SK-N-SH treated with all-trans-retinoic acid at 6 μM for 48 hours (cell line): ENCODE measurements around the gene DAB2IP.

Experiments used
- ARNTL ChIP-seq: fragments of 450-650 bp; formaldehyde crosslinking; IDR thresholded peaks from 2 replicates; pipeline ENCODE4 v1.5.0; 2020; ENCODE audit warnings: low read depth, mild to moderate bottlenecking, moderate library complexity, borderline replicate concordance
- BACH2 ChIP-seq: fragments of 250-450 bp; sonication (Bioruptor Pico); IDR thresholded peaks from 2 replicates; pipeline ENCODE4 v1.9.0; 2021; ENCODE audit warnings: mild to moderate bottlenecking, borderline replicate concordance
- ESRRG ChIP-seq: fragments of 250-450 bp; sonication (Bioruptor Pico); IDR thresholded peaks from 2 replicates; pipeline ENCODE4 v1.6.1; 2021; ENCODE audit warnings: mild to moderate bottlenecking
- PPARA ChIP-seq: fragments of 250-450 bp; sonication (Bioruptor Pico); IDR thresholded peaks from 2 replicates; pipeline ENCODE4 v1.5.0; 2020; ENCODE audit warnings: mild to moderate bottlenecking, borderline replicate concordance
- RARB ChIP-seq: fragments of 250-450 bp; sonication (Bioruptor Pico); IDR thresholded peaks from 2 replicates; pipeline ENCODE4 v1.8.0; 2021; ENCODE audit warnings: mild to moderate bottlenecking, moderate library complexity
- SNAI2 ChIP-seq: fragments of 250-450 bp; sonication (Bioruptor Pico); IDR thresholded peaks from 2 replicates; pipeline ENCODE4 v1.5.0; 2020; ENCODE audit warnings: mild to moderate bottlenecking, moderate library complexity
- TCF4 ChIP-seq: fragments of 250-450 bp; sonication (Bioruptor Pico); IDR thresholded peaks from 2 replicates; pipeline ENCODE4 v1.8.0; 2021; ENCODE audit warnings: mild to moderate bottlenecking, moderate library complexity, borderline replicate concordance
- TSHZ2 ChIP-seq: fragments of 250-450 bp; sonication (Bioruptor Pico); IDR thresholded peaks from 2 replicates; pipeline ENCODE4 v1.5.0; 2020; ENCODE audit warnings: mild to moderate bottlenecking, moderate library complexity
- ZC3H10 ChIP-seq: fragments of 250-450 bp; sonication (Bioruptor Pico); IDR thresholded peaks from 2 replicates; pipeline ENCODE4 v1.5.1; 2021; ENCODE audit warnings: mild to moderate bottlenecking, moderate library complexity
- ZNF8 ChIP-seq: fragments of 450-650 bp; formaldehyde crosslinking; IDR thresholded peaks from 2 replicates; pipeline ENCODE4 v1.5.0; 2020; ENCODE audit warnings: mild to moderate bottlenecking, moderate library complexity
- TF ChIP-seq, protein P1 (sequence below): fragments of 250-450 bp; sonication (Bioruptor Pico); IDR thresholded peaks from 2 replicates; pipeline ENCODE4 v1.8.0; 2020; ENCODE audit warnings: mild to moderate bottlenecking, moderate library complexity, borderline replicate concordance

DNA sequence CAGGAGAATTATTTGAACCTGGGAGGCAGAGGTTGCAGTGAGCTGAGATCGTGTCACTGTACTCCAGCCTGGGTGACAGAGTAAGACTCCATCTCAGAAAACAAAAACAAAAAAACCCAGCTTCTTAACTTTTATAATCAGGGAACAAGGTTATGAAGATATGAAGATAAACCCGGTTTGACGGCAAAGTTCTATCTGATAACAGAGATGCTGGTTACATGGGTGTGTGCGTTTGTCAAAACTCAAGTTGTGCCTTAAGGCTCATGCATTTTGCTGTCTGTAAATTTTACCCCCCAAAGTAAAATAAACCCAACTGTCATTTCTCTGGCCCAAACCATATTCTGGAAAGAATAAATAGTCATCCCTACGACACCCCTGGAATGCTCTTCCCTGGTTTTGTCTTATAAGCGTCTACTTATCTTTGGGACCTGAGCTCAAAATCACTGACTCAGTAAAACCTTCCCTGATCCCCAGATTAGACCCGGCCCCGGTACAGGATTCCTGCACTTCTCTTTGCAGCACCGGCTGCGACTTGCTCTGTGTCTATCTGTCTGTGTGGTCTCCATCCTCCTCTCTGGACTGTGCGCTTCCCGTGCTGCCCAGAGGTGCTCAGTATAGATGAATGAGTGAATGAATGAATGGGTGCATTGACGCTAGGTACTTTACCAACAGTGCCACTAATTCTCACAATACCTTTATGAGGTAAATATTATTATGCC, 172.2 kb downstream of the DAB2IP start:
- TF ChIP-seq BACH2, result no peak
- TF ChIP-seq, protein P1, sequence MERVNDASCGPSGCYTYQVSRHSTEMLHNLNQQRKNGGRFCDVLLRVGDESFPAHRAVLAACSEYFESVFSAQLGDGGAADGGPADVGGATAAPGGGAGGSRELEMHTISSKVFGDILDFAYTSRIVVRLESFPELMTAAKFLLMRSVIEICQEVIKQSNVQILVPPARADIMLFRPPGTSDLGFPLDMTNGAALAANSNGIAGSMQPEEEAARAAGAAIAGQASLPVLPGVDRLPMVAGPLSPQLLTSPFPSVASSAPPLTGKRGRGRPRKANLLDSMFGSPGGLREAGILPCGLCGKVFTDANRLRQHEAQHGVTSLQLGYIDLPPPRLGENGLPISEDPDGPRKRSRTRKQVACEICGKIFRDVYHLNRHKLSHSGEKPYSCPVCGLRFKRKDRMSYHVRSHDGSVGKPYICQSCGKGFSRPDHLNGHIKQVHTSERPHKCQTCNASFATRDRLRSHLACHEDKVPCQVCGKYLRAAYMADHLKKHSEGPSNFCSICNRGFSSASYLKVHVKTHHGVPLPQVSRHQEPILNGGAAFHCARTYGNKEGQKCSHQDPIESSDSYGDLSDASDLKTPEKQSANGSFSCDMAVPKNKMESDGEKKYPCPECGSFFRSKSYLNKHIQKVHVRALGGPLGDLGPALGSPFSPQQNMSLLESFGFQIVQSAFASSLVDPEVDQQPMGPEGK (CRISPR knock-in tag), result no peak
- TF ChIP-seq TCF4 (CRISPR knock-in tag), result no peak
- no peak for TF ChIP-seq ZC3H10
- no peak for TF ChIP-seq ZNF8 (CRISPR knock-in tag)
- TF ChIP-seq ARNTL (CRISPR knock-in tag), result no peak
- TF ChIP-seq TSHZ2, result no peak
- TF ChIP-seq ESRRG (CRISPR knock-in tag), result no peak
- no peak for TF ChIP-seq RARB (CRISPR knock-in tag)
- no peak for TF ChIP-seq PPARA
- no peak for TF ChIP-seq SNAI2 (CRISPR knock-in tag)
